HTERT RPE-1 (cell line): ENCODE results near the gene DCUN1D3.
"Not testable (repeated sequence)": the region's sequence is repeated elsewhere in the genome, so short reads cannot be mapped to it uniquely, and the experiment has no call there.

ENCODE experiments used
- in situ Hi-C: fragments of 300-500 bp; cut with MboI; formaldehyde crosslinking; loops from 4 replicates; pipeline ENCODE4 v1.14.3; 2020; ENCODE audit warnings: low sequenced_read_pairs

DCUN1D3 gene, protein sequence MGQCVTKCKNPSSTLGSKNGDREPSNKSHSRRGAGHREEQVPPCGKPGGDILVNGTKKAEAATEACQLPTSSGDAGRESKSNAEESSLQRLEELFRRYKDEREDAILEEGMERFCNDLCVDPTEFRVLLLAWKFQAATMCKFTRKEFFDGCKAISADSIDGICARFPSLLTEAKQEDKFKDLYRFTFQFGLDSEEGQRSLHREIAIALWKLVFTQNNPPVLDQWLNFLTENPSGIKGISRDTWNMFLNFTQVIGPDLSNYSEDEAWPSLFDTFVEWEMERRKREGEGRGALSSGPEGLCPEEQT

DNA sequence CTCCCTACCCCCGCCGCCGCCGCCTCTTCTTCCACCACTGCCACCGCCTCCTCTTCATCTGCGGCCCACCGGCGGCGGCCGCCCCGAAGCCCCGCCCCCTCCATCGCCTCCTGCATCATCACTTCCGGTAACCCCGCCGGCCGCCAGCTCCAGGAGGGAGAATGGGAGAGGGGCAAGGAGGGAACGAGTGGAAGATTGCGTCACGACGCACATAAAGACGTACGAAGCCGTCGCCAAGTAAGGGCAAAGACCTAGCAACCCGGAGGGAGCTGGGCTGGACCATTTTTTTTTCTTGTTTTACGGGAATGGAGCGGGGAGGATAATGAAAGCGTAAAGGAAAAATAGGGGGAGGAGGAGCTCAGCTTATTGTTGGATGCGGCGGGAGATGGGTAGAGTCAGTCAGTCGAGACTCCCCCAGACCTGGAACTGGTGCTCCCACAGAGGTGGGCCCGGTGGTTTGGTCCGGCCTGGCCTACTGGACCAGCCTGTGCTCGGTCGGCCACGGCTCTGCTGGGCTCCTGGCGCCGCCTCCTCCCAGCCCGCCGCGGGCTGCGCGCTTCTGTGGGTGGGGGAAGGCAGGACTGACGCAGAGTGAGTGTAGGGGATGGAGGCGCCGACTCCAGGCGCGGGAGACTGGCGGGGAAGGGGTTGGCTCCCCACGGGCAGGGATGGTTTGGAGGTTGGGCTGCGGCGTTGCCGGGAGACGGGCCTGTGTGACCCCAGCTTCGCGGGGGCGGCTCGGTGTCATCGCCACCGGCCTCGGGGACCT lies at the start of gene DCUN1D3, which contains the start of gene LYRM1:
Gene DCUN1D3, minus strand, starts transcription at position 60 of the 769 bp plus-strand sequence. CDS start 37,820 bp downstream, outside the sequence.
Gene LYRM1, plus strand, starts transcription at position 473 of the 769 bp plus-strand sequence. CDS start 14,785 bp downstream, outside the sequence.
- in situ Hi-C loops, result no loop called here

DNA sequence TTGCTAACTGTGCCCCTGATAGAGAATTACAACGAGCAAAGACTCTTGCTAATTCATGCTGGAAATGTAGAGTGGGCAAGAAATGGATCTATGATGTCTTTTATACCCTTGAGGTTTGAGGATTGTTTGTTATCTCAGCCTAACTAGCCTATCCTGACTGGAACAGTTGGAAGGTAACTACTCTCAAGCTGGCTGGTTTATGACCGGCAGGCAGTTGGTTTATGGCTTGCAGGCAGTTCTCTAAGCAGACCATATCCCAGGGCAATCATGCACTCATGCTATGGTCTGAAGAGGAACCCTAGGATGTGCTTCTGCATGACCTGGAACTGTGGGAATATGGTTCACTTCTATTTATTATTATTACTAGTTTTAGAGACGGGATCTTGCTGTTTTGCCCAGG lies 49.5 kb upstream of the DCUN1D3 start:
- in situ Hi-C loops, result no loop called here

DNA sequence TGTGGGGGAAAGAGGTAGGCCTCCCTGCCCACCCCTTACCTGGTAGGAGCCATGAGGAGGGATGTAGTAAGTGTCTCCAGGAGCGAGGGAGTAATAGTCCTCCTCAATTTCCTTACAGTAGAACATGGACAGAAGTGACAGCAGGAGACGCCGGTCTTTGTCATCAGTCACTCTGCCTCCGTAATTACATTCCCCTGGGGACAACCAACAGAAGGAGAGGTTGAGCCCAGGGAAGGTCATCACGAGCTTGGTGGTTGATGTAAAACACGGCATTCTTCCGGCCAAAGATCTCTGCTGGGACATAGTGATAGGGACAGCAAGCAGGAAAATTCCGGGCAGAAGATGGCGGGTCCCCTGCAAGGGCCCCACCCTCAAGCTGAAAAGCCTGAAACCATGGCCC lies 48.3 kb upstream of the DCUN1D3 start:
- in situ Hi-C loops, result no loop called here

DNA sequence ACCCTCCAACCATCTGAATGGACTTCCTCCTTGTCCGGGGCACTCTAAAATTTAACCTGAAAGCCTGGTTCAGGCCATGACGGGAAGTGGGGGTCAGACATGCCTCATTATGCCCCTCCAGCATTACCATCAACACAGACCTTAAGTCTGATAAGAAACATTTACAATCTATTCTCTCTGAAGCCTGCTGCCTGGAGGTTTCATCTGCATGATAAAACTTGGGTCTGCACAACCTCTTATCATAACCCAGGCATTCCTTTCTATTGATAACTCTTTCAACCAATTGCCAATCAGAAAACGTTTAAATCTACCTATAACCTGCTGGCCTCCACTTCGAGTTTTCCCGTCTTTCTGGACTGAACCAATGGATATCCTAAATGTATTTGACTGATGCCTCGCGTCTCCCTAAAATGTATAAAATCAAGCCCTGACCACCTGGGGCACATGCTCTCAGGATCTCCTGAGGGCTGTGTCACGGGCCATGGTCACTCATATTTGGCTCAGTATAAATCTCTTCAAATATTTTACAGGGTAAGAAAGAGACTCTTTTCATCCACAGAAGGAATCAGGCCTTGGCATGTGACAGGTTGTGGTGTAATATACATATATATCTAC lies 46.0 kb upstream of the DCUN1D3 start:
- in situ Hi-C loops, result no loop called here

DNA sequence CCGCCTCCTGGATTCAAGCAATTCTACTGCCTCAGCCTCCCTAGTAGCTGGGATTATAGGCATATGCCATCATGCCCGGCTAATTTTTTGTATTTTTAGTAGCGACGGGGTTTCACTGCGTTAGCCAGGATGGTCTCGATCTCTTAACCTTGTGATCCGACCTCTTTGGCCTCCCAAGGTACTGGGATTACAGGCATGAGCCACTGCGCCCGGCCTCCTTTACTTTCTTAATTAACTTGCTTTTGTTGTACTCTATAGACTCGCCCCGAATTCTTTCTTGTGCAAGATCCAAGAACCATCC lies 45.4 kb upstream of the DCUN1D3 start:
- in situ Hi-C loops, result not testable (repeated sequence)

DNA sequence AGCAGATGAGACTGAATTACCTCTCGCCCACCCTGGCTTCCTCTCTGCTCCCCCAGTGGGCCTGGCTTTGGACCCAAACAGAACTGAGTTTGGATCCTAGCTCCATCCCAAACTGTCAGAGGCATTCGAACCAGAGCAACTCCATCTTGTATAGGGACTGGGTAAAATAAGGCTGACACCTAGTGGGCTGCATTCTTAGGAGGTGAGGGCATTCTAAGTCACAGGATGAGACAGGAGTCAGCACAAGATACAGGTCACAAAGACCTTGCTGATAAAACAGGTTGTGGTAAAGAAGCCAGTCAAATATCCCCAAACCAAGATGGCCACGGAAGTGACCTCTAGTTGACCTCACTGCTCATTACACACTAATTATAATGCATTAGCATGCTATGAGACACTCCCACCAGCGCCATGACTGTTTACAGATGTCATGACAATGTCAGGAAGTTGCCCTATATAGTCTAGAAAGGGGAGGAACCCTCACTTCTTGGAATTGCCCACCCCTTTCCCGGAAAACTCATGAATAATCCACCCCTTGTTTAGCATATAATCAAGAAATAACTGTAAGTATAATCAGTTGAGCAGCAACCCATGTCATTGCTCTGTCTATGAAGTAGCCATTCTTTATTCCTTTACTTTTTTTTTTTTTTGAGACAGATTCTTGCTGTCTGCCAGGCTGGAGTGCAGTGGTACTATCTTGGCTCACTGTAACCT lies 44.9 kb upstream of the DCUN1D3 start:
- in situ Hi-C loops, result no loop called here

DNA sequence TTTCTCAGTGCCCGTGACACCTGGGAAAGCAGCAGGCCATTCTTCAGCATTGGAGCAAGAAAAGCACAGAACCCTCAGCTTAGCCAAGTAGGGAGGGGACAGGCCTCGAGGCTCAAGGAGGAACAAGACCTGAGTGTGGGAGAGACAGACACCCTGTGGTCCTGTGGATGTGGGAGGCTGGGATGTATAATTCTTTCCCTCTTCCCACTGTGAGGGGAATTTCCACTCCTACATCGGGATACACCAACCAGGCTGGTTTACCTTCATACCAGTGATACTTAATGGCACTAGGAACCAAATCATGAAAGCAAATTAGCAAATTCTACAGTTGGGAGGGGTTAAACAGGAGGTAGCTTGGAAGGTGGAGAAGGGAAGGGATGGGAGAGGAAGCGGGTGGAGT lies 42.1 kb upstream of the DCUN1D3 start:
- in situ Hi-C loops, result no loop called here

DNA sequence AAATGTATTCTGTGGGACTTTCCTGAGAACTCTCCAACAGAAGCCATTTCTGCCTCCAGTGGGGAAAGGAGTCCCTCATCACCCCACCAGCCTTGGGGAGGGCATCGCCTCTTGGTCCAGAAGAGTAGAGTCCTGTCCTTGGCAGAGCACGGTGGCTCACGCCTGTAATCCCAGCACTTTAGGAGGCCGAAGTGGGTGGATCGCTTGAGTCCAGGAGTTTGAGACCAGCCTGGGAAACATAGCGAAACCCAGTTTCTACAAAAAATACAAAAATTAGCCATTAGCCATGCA lies 41.4 kb upstream of the DCUN1D3 start:
- in situ Hi-C loops, result no loop called here

DNA sequence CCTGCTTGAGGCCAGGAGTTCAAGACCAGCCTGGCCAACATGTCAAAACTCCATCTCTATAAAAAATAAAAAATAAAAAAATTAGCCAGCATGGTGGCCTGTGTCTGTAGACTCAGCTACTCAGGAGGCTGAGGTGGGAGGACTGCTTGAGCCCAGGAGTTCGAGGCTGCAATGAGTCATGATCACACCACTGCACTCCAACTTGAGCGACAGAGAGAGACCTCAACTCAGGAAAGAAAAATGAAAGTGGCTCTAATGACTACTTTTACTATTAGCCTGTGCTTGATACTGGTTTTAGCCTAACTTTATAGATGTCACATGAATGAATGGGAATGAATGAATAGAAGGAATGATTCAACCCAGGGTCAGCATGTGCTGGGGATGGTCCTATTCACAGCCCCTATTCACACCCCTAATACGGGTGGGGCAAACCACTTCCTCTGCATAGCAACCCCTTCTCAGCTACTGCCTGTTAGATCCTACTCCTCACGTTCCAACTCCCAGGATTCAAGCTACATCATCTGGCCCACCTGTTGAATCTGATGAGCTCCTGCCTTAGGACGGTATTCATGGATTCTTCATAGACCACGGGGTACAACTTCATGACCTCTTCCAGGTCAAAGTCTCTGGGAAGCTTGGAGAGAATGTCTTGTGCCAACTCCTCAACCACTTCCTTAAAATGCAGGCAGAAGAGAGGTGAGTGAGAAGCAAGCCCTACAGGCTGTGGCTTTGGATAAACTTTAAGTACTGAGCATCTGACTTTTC lies 40.9 kb upstream of the DCUN1D3 start:
- in situ Hi-C loops, result no loop called here

DNA sequence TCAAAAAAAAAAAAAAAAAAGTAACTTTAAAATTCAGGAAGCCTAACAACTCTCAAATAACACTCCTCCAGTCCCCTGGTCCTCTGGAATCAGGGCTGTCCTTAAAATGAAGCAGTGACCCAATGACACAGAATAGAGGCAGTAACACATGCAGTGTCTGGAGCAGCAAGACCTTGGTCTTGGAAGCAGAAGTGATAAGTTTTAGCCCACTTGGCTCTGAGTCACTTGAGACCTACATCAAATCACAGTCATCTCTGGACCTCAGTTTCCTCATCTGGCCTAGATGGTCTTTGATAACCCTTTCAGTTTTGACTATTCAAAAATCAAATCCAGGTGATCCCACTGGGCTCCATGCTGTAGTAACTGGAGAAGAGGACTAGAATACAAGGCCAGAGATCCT lies 39.5 kb upstream of the DCUN1D3 start:
- in situ Hi-C loops, result no loop called here

DNA sequence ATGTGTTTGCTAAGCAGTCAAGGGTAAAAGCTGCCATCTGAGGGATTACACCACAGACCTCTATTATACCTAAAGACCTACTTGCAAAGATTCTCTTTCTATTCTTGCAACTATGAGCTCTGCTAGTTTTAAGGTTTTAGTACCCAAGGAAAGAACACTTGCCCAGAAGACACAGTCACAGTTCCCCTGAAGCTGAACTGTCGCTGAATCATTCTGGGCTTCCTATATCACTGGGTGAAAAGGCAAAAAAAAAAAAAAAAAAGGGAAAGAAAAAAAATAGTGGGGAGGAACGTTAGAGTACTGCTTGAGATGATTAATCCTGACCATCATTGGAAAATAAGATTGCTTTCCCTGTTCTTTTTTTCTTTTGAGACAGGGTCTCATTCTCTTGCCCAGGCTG lies 38.3 kb upstream of the DCUN1D3 start:
- in situ Hi-C loops, result no loop called here

DNA sequence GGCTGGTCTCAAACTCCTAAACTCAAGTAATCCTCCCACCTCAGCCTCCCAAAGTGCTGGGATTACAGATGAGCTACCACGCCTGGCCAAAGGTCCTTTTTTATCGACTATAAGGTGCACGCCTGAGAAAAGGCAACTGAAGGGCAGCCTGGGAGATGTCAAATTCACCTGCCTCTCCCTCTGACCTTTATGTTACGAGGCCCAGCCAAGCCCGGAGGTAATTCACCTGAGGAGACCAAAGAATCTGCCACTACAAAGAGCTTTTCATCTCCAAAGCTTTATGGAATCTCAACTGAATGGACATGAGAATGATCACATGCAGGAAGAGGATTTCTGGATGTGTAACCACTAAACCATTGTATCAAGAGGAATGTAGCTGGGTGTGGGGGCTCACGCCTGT lies 37.6 kb upstream of the DCUN1D3 start:
- in situ Hi-C loops, result no loop called here

DNA sequence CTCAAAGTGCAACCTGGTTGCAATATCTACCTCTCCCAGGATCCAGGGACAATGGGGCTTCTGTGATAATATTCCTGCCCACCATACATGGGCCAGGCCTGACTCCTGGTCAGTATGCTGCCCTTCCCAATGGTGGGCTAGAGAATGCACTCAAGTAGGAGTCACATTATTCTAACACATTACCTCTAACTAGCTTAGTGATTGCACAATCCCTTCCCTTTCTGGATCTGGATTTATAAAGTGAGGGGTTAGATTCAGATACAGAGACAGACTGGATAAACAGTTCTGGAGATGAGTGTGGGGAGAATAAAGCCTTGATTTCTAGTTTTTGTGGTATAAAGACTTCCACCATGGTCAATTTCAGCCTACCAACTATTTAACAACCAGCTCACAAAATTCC lies 33.4 kb upstream of the DCUN1D3 start:
- in situ Hi-C loops, result no loop called here

DNA sequence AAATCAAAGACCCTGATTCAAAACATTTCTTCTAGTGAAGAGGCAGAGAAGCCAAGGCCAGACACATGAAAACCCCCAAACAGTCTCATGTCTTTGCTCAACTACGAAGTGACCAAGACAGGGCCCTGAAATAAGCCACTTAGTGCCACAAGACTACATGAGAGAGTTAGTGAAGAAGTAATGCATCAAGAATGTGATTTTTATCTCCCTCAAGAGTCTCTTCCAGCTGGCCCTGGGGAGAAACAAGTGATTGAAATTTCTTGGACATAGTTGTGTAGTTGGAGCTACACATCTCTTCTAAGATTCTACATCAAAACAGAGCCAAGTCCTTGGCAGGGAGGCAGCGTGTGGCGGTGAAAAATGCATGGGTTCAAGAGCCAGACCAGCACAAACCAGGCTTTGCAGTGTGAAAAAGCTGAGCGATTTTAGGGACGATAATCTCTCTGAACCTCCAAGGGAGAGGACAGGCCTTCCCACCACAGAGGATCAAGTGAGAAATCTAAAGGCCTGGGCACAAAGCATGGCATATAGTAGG lies 31.0 kb upstream of the DCUN1D3 start:
- in situ Hi-C loops, result no loop called here

DNA sequence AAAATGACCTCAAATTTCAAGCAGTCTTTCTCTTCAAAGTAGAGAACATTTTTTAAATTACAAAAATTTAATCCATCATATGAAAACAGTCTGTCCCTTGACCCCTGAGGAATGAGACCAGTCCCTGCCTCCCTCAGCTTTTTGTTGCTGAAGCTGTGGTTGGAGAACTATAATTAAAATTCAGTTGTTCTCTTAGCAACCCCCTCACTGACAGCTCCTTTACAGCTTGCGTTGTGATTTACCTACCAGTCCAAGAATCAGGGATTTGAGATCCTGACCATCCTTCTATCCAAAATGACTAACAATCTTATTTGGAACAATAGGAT lies 30.2 kb upstream of the DCUN1D3 start:
- in situ Hi-C loops, result no loop called here

DNA sequence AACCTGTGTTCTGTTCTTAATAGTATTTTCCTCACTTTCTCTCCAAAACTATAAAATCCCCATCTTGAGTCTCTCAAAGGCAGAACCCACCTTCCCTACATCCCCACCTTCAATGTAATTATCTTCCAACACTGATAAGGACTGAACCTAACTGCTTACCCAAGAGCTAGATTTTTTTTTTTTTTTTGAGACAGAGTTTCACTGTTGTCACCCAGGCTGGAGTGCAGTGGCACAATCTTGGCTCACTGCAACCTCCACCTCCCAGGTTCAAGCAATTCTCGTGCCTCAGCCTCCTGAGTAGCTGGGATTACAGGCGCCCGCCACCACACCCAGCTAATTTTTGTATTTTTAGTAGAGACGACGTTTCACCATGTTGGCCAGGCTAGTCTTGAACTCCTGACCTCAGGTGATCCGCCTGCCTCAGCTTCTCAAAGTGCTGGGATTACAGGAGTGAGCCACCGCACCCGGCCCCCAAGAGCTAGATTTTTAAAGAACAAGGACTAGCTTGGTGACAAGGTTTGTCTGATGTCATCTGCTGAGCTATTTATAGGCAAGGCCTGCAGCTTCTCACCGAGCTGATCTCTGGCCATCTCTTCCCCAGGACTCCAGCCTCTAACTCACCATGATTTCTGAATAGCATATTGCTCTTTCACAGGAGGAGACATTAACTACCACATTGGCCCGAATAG lies 29.7 kb upstream of the DCUN1D3 start:
- in situ Hi-C loops, result not testable (repeated sequence)

DNA sequence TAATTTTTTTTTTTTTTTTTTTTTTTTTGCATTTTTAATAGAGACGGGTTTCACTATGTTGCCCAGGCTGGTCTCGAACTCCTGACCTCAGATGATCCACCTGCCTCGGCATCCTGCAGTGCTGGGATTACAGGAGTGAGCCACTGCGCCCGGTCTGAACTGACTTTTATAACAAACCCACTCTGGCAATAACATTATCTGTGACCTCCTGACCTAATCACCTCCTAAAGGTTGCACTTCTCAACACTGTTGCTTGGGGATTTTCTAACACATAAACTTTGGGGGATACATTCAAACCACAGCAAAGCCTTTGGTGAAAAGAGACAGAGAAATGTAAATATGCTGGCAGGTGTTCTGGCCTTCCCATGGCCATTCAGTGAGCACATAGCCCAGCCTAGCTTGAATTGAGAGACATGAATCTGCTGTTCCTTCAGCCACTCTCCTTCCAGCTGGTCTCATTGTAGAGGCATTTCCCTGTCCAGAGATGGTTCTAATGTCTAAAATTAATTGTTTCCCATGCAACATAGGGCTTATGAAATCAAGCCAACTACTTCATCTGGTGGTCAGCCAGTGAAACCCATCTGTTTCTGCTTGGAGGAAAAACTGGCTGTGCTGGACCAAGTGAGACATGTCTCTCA lies 28.7 kb upstream of the DCUN1D3 start:
- in situ Hi-C loops, result no loop called here

DNA sequence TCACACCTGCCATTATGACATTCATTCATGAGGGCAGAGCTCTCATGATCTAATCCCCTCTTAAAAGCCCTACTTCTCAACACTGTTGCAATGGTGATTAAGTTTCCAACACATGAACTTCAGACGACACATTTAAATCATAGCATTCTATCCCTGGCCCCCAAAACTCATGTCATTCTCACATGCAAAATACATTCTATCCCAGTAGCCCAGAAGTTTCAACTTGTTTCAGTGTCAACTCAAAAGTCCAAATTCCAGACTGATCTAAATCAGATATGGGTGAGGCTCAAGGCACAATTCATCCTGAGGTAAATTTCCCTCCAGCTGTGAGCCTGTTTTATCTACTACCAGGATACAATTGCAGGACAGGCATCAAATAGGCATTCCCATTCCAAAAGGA lies 25.6 kb upstream of the DCUN1D3 start:
- in situ Hi-C loops, result no loop called here

DNA sequence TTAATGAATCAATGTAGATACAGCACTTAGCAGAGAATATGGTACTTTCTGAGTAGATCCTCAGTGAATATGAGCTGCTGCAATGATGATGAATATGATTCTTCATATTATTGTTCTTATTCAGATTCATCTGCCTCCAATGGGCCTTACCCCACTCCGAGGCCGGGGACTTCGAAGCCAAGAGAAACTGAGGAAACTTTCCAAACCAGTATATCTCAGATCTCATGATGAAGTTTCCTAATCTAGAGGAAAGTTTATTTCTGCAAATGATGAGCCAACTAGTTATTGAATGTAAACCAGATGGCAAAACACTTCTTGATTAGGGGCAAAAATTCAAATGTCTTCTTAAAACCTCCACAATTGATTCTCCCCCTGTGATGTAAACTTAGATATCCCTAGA lies 23.7 kb upstream of the DCUN1D3 start:
- in situ Hi-C loops, result no loop called here

DNA sequence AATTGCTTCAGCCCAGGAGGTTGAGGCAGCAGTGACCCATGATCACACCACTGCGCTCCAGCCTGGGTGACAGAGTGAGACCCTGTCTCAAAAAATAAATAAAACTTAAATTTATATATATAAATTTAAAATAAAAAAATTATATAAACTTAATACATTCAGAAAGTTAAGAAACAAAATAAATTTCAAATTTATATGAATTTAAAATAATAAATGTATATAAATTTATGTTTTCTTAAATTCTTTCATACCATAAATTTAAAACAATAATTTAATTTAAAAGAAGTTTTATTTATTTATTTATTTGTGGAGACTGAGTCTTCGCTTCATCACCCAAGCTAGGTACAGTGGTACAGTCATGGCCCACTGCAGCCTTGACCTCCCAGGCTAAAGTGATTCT lies 20.6 kb upstream of the DCUN1D3 start:
- in situ Hi-C loops, result no loop called here
